ENCODE results near the gene BLOC1S3.

DNA sequence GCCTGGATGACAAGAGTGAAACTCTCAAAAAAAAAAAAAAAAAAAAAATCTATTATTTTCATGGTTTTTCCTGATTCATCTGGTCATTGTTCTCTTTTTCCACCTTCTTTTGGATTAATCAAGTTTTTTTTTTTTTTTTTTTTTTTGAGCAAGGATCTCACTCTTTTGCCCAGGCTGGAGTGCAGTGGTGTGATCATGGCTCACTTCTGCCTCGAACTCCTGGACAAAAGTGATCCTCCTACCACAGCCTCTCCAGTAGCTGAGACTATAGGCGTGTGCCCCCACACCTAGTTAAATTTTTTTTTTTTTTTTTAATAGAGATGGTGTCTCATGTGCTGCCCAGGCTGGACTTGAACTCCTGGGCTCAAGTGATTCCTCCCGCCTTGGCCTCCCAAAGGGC is 27.7 kb downstream of the BLOC1S3 start:
- TF ChIP-seq, protein P1, sequence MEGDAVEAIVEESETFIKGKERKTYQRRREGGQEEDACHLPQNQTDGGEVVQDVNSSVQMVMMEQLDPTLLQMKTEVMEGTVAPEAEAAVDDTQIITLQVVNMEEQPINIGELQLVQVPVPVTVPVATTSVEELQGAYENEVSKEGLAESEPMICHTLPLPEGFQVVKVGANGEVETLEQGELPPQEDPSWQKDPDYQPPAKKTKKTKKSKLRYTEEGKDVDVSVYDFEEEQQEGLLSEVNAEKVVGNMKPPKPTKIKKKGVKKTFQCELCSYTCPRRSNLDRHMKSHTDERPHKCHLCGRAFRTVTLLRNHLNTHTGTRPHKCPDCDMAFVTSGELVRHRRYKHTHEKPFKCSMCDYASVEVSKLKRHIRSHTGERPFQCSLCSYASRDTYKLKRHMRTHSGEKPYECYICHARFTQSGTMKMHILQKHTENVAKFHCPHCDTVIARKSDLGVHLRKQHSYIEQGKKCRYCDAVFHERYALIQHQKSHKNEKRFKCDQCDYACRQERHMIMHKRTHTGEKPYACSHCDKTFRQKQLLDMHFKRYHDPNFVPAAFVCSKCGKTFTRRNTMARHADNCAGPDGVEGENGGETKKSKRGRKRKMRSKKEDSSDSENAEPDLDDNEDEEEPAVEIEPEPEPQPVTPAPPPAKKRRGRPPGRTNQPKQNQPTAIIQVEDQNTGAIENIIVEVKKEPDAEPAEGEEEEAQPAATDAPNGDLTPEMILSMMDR (conservative IDR thresholded peaks at IDR 0.05): no peak
- no peak for TF ChIP-seq EZH2 (IDR thresholded peaks at IDR 0.05; ENCODE audit: low read depth)
